ENCODE data around the gene PDZD8. TPM values are rescaled to one million over a fixed set of nuclear protein-coding genes. Genes with fewer than 3 reads are reported as not detected.
"Not testable (repeated sequence)": the region's sequence is repeated elsewhere in the genome, so short reads cannot be mapped to it uniquely, and the experiment has no call there.

PDZD8 gene
- total RNA-seq, 6 experiments from 2014 or later: 33.5 to 59.7 (median 46.4) TPM

DNA sequence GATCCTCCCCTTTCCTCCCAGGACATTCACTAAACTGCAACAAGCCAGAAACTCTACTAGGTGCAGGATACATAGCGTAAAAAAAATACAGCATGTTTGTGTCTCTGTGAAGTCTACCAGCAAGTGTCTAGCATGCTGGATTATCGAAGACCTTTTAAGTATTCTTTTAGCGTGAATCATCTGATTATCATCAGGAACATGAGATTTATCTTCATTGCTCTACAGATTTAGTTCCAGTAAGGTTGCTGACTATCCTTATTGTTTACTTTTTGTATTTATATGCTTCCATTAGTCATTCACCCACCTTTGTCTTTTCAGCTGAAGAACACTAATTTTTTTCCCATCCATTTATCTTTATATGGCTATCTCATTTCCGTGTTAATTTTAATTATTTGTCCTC is 62.8 kb downstream of the PDZD8 start:
- WGBS (ENCODE audit: insufficient coverage, low coverage, low lambda C conversion rate, missing lambda C conversion rate): 95% methylated on average over 4 of the region's 4 CpGs
- Histone ChIP-seq H3K4me1 (no peaks in the 10 kb centered on the region), H3K27ac (no peak overlapping the region), H3K4me3 (no peak overlapping the region), H3K36me3 (no peaks in the 10 kb centered on the region), H3K9me3 (no peaks in the 10 kb centered on the region), H3K27me3 (no peaks in the 10 kb centered on the region)
- intact Hi-C loops (cut with DNase I): no loop called here
- ATAC-seq (no peak), DNase-seq (no peak)
- TF ChIP-seq POLR2A (IDR thresholded peaks at IDR 0.05): no peak
- TF ChIP-seq CTCF (IDR thresholded peaks at IDR 0.05): no peak

DNA sequence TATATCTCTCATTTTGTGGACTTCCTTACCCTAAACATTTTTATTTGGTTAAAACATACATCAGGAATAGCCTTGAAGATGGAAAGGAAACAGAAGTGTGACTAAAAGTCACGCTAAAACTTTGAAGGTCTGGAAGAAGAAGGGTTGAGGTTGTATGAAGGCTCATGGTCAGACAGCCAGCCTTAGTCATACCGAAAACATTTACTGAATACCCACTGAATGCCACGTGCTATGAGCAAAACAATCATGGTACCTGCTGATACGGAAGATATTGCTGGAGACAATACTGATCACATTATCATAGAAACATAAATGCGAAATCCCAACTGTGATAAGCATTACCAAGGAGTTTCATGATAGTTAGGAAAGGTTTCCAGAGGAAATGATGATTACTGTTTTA is 64.0 kb downstream of the PDZD8 start:
- DNase-seq (no peak), ATAC-seq (no peak)
- Histone ChIP-seq H3K4me3 (no peak overlapping the region), H3K36me3 (no peaks in the 10 kb centered on the region), H3K27ac (no peak overlapping the region), H3K27me3 (no peaks in the 10 kb centered on the region), H3K4me1 (no peaks in the 10 kb centered on the region), H3K9me3 (no peaks in the 10 kb centered on the region)
- WGBS (ENCODE audit: insufficient coverage, low coverage, low lambda C conversion rate, missing lambda C conversion rate): 95% methylated on average over 5 of the region's 5 CpGs
- no peak for TF ChIP-seq POLR2A (IDR thresholded peaks at IDR 0.05)
- TF ChIP-seq CTCF (IDR thresholded peaks at IDR 0.05): no peak
- intact Hi-C loops (cut with DNase I): no loop called here

GRCh38 chr10:117306674-117307073 is 68.6 kb downstream of the PDZD8 start:
- no peaks in the 10 kb centered on the region for H3K36me3 ChIP-seq
- ATAC-seq (no peak), DNase-seq (no peak)
- no peaks in the 10 kb centered on the region for H3K9me3 ChIP-seq
- H3K27me3 ChIP-seq: no peaks in the 10 kb centered on the region
- no peak overlapping the region for H3K4me3 ChIP-seq
- intact Hi-C loops (cut with DNase I): no loop called here
- H3K4me1 ChIP-seq: no peaks in the 10 kb centered on the region
- H3K27ac ChIP-seq: no peak overlapping the region
- no peak for TF ChIP-seq POLR2A (IDR thresholded peaks at IDR 0.05)
- no peak for TF ChIP-seq CTCF (IDR thresholded peaks at IDR 0.05)

DNA sequence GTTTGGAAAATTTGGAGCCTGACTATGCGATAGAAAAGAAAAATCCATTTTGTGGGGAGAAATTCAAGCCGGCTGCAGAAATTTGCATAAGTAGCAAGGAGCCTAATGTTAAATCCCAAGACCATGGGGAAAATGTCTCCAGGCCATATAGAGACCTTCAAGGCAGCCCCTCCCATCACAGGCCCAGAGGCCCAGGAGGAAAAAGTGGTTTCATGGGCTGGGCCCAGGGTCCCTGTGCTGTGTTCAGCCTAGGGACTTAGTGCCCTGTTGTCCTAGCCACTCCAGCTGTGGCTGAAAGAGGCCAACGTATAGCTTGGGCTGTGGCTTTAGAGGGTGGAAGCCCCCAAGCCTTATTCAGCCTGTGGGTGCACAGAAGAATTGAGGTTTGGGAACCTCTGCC is 71.8 kb downstream of the PDZD8 start:
- intact Hi-C loops (cut with DNase I); H3K27me3 ChIP-seq; H3K4me1 ChIP-seq; H3K4me3 ChIP-seq; H3K36me3 ChIP-seq; DNase-seq; ATAC-seq; H3K27ac ChIP-seq; H3K9me3 ChIP-seq: not testable (repeated sequence)
- WGBS (ENCODE audit: insufficient coverage, low coverage, low lambda C conversion rate, missing lambda C conversion rate): 93% methylated on average over 2 of the region's 3 CpGs

- H3K4me1 ChIP-seq: no peaks in the 10 kb centered on the region
- TF ChIP-seq POLR2A (IDR thresholded peaks at IDR 0.05): no peak
- TF ChIP-seq CTCF (IDR thresholded peaks at IDR 0.05): no peak
- WGBS (ENCODE audit: insufficient coverage, low coverage, low lambda C conversion rate, missing lambda C conversion rate): 100% methylated on average over 1 of the region's 1 CpG
- no peaks in the 10 kb centered on the region for H3K36me3 ChIP-seq
- DNase-seq (no peak), ATAC-seq (no peak)
- no peak overlapping the region for H3K4me3 ChIP-seq
- H3K27ac ChIP-seq: no peak overlapping the region
- no peaks in the 10 kb centered on the region for H3K27me3 ChIP-seq
- intact Hi-C loops (cut with DNase I): no loop called here
- H3K9me3 ChIP-seq: no peaks in the 10 kb centered on the region
Measured at GRCh38 chr10:117300671-117301070, 74.6 kb downstream of the PDZD8 start.

Data from right lobe of liver (tissue), 6 donors.